GM18951 (cell line): ENCODE data around the gene CHGA.

Source experiments
- POLR2A ChIP-seq: IDR thresholded peaks from 4 replicates; pipeline ENCODE4 v1.6.1; 2011; ENCODE audit warnings: mild to moderate bottlenecking; ENCODE audit not compliant: insufficient read length, insufficient read depth; ENCODE audit errors: extremely low read depth
- in situ Hi-C: fragments of 300-500 bp; cut with MboI; formaldehyde crosslinking; loops from one replicate; pipeline ENCODE4 v1.12.0; 2022; ENCODE audit warnings: low sequenced_read_pairs, mixed read lengths, inconsistent platforms; ENCODE audit not compliant: unreplicated experiment

Gene CHGA

GRCh38 chr14:92948647-92949046, 25.7 kb downstream of the CHGA start:
- in situ Hi-C loops = no loop called here
- no peak for TF ChIP-seq POLR2A

GRCh38 chr14:92949496-92950192, 26.7 kb downstream of the CHGA start:
- TF ChIP-seq POLR2A = no peak
- in situ Hi-C loops = loop anchor here (10.0 kb wide), 1 partner anchor 185 kb away; no protein-coding TSS in a partner anchor

- in situ Hi-C loops = loop anchor here (10.0 kb wide), 1 partner anchor 185 kb away; no protein-coding TSS in a partner anchor
- no peak for TF ChIP-seq POLR2A
Measured at GRCh38 chr14:92950193-92950540, 27.2 kb downstream of the CHGA start.

- in situ Hi-C loops = loop anchor here (10.0 kb wide), 1 partner anchor 184 kb away; no protein-coding TSS in a partner anchor
Measured at GRCh38 chr14:92950773-92951172, 27.8 kb downstream of the CHGA start.

GRCh38 chr14:92951261-92951660, 28.3 kb downstream of the CHGA start:
- in situ Hi-C loops = loop anchor here (10.0 kb wide), 1 partner anchor 184 kb away; no protein-coding TSS in a partner anchor
- no peak for TF ChIP-seq POLR2A

More at GRCh38 chr14:92950773-92951172, 27.8 kb downstream of the CHGA start:
- TF ChIP-seq POLR2A = no peak

- in situ Hi-C loops = loop anchor here (10.0 kb wide), 1 partner anchor 183 kb away; no protein-coding TSS in a partner anchor
- no peak for TF ChIP-seq POLR2A
Measured at GRCh38 chr14:92951912-92952471, 29.0 kb downstream of the CHGA start.

- in situ Hi-C loops = loop anchor here (10.0 kb wide), 1 partner anchor 182 kb away; no protein-coding TSS in a partner anchor
- TF ChIP-seq POLR2A = no peak
Measured at GRCh38 chr14:92952481-92953298, 29.7 kb downstream of the CHGA start.

- in situ Hi-C loops = loop anchor here (10.0 kb wide), 1 partner anchor 181 kb away; no protein-coding TSS in a partner anchor
Measured at GRCh38 chr14:92953526-92953925, 30.6 kb downstream of the CHGA start.

GRCh38 chr14:92954933-92955332, 32.0 kb downstream of the CHGA start:
- in situ Hi-C loops = loop anchor here (10.0 kb wide), 1 partner anchor 180 kb away; no protein-coding TSS in a partner anchor
- no peak for TF ChIP-seq POLR2A

More at GRCh38 chr14:92953526-92953925, 30.6 kb downstream of the CHGA start:
- TF ChIP-seq POLR2A = no peak

GRCh38 chr14:92955381-92955780, 32.4 kb downstream of the CHGA start:
- in situ Hi-C loops = loop anchor here (10.0 kb wide), 1 partner anchor 179 kb away; no protein-coding TSS in a partner anchor
- no peak for TF ChIP-seq POLR2A

- TF ChIP-seq POLR2A = no peak
- in situ Hi-C loops = loop anchor here (10.0 kb wide), 1 partner anchor 178 kb away; no protein-coding TSS in a partner anchor
Measured at GRCh38 chr14:92956961-92957360, 34.0 kb downstream of the CHGA start.

- in situ Hi-C loops = loop anchor here (10.0 kb wide), 1 partner anchor 176 kb away; no protein-coding TSS in a partner anchor
- no peak for TF ChIP-seq POLR2A
Measured at GRCh38 chr14:92958373-92959188, 35.6 kb downstream of the CHGA start.
